Retina (tissue), 1 donor: Measurements from ENCODE around the gene COL16A1.

Source experiments
- DNase-seq: peaks from one replicate; pipeline ENCODE4 v3.0.0-alpha.2; 2016

COL16A1 gene

GRCh38 chr1:31705080-31705866 is 1.5 kb upstream of the COL16A1 start:
- DNase-seq: no peak

- DNase-seq: no peak
These were observed 658 bp upstream of the COL16A1 start for GRCh38 chr1:31704271-31705079.

- no peak for DNase-seq
These were observed 897 bp downstream of the COL16A1 start for GRCh38 chr1:31702836-31703404.

- no peak for DNase-seq
These were observed 2.6 kb downstream of the COL16A1 start for GRCh38 chr1:31701091-31701736.

GRCh38 chr1:31700468-31701090 is 3.2 kb downstream of the COL16A1 start:
- no peak for DNase-seq

GRCh38 chr1:31699341-31699891 is 4.4 kb downstream of the COL16A1 start:
- no peak for DNase-seq

- no peak for DNase-seq
These were observed 6.3 kb downstream of the COL16A1 start for GRCh38 chr1:31697369-31697984.

GRCh38 chr1:31696242-31696641 is 7.6 kb downstream of the COL16A1 start:
- no peak for DNase-seq

GRCh38 chr1:31695327-31695726 is 8.5 kb downstream of the COL16A1 start:
- DNase-seq: no peak

GRCh38 chr1:31694964-31695313 is 8.9 kb downstream of the COL16A1 start:
- no peak for DNase-seq

GRCh38 chr1:31694069-31694963 is 9.5 kb downstream of the COL16A1 start:
- DNase-seq: no peak

GRCh38 chr1:31693231-31693630 is 10.6 kb downstream of the COL16A1 start:
- DNase-seq: no peak

GRCh38 chr1:31691951-31692350 is 11.9 kb downstream of the COL16A1 start:
- no peak for DNase-seq

- no peak for DNase-seq
These were observed 12.4 kb downstream of the COL16A1 start for GRCh38 chr1:31691446-31691845.

- DNase-seq: no peak
These were observed 12.9 kb downstream of the COL16A1 start for GRCh38 chr1:31690921-31691320.

- DNase-seq: no peak
These were observed 14.0 kb downstream of the COL16A1 start for GRCh38 chr1:31689854-31690253.

- DNase-seq: no peak
These were observed 14.4 kb downstream of the COL16A1 start for GRCh38 chr1:31689379-31689778.

- DNase-seq: no peak
These were observed 15.4 kb downstream of the COL16A1 start for GRCh38 chr1:31688233-31688918.

GRCh38 chr1:31687601-31688000 is 16.2 kb downstream of the COL16A1 start:
- no peak for DNase-seq

GRCh38 chr1:31685795-31686194 is 18.0 kb downstream of the COL16A1 start:
- no peak for DNase-seq
